Measurements from ENCODE around the gene ZDHHC21.

The ZDHHC21 gene

DNA sequence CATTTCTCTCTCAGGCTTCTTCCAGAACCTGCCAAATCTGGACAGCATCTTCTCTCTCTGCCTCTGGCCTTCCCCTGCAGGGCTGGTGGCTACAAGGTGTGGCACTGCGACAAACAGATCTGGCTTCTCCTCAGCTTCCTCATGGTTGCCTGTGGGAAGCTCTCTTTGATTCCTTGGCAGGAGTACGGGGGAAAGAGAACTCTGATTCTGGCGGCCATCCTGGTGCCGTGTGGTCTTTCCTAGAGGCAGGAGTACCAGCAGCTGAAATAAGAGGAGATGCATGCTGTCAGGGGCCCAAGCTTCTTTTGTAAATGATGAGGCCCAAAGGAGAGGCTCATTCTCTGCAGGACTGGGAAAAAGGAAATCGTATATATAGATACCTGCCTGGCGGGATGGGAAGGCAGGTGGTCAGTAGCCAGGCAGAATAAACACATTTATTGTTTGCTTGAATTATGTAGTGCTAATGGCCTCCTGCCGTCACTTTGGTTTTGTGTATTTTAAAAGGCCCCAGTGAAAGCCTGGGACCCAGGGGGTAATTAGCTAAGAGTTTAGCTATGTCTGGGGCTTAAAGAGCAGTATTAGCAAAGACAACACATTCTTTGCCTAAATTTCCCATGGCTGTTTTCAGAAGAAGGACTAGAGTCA, 29.3 kb upstream of the ZDHHC21 start, which contains the start of gene CER1:
CER1 (minus strand) TSS at position 343 of the 645 bp plus-strand sequence; CDS start at position 282, 61 bp downstream.
- Histone ChIP-seq H3K27ac (ENCODE audit: low read depth, low read length) (no peak within 1 kb of the TSS), H3K4me2 (ENCODE audit: low read depth, low read length, poor library complexity, severe bottlenecking) (no peak within 1 kb of the TSS), H3K36me3 (ENCODE audit: low read length) (no peaks in the 10 kb centered on the region), H3K27me3 (ENCODE audit: low read length) (no peaks in the 10 kb centered on the region), H3K4me3 (ENCODE audit: insufficient read depth, low read length, poor library complexity, severe bottlenecking) (no peak within 1 kb of the TSS), H3K9ac (ENCODE audit: low read length) (no peak within 1 kb of the TSS), H3F3A (ENCODE audit: insufficient read depth) (no peaks in the 10 kb centered on the region), H2AFZ (ENCODE audit: low read depth, low read length, severe bottlenecking) (no peak within 1 kb of the TSS), H3K9me3 (ENCODE audit: insufficient read depth, low read length) (no peaks in the 10 kb centered on the region), H4K20me1 (ENCODE audit: low read depth, low read length) (no peaks in the 10 kb centered on the region), H3K79me2 (ENCODE audit: insufficient read depth, low read length) (no peaks in the 10 kb centered on the region), H3K9me2 (replicated peaks; ENCODE audit: insufficient read depth, low read length) (no peaks in the 10 kb centered on the region)
- TF ChIP-seq EZH2phosphoT487 (conservative IDR thresholded peaks at IDR 0.05; ENCODE audit: low read length): no peak
- TF ChIP-seq, protein P1, sequence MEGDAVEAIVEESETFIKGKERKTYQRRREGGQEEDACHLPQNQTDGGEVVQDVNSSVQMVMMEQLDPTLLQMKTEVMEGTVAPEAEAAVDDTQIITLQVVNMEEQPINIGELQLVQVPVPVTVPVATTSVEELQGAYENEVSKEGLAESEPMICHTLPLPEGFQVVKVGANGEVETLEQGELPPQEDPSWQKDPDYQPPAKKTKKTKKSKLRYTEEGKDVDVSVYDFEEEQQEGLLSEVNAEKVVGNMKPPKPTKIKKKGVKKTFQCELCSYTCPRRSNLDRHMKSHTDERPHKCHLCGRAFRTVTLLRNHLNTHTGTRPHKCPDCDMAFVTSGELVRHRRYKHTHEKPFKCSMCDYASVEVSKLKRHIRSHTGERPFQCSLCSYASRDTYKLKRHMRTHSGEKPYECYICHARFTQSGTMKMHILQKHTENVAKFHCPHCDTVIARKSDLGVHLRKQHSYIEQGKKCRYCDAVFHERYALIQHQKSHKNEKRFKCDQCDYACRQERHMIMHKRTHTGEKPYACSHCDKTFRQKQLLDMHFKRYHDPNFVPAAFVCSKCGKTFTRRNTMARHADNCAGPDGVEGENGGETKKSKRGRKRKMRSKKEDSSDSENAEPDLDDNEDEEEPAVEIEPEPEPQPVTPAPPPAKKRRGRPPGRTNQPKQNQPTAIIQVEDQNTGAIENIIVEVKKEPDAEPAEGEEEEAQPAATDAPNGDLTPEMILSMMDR (IDR thresholded peaks at IDR 0.05; ENCODE audit: insufficient read depth, low read length, poor library complexity, severe bottlenecking): no peak

DNA sequence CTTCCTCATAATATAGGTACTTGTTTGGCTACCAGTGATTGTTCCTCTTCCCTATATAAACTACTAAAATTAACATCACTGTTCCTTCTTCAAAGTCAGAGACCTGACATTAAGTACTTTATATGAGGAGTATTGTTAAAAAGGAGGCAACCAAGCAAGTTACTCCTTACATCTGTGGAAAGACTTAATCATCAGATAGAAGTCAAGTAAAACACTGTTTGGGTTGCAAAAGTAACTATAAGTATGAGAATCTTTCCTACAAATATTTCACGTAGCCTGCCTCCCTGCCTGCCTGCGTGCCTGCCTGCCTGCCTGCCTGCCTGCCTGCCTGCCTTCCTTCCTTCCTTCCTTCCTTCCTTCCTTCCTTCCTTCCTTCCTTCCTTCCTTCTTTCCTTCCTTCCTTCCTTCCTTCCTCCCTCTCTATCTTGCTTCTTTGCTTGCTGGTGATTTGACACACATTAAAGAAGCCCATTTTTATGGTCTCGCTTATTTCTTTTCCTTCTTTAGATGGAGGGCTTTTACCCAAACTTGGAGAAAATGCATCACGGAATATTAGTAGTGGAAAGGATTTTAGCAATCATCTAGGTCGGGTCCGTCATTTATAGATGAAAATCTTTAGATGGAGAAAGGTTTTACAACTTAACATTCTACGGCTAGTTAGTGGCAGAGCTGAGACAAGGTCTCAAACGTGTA, 26.1 kb upstream of the ZDHHC21 start:
- Histone ChIP-seq H3K27me3 (ENCODE audit: low read length) (no peaks in the 10 kb centered on the region), H3K4me2 (ENCODE audit: low read depth, low read length, poor library complexity, severe bottlenecking) (no peak overlapping the region), H3K36me3 (ENCODE audit: low read length) (no peaks in the 10 kb centered on the region), H3K4me3 (ENCODE audit: insufficient read depth, low read length, poor library complexity, severe bottlenecking) (no peak overlapping the region), H3K9me2 (replicated peaks; ENCODE audit: insufficient read depth, low read length) (no peaks in the 10 kb centered on the region), H4K20me1 (ENCODE audit: low read depth, low read length) (no peaks in the 10 kb centered on the region), H3K9me3 (ENCODE audit: insufficient read depth, low read length) (no peaks in the 10 kb centered on the region), H3K27ac (ENCODE audit: low read depth, low read length) (no peak overlapping the region), H3F3A (ENCODE audit: insufficient read depth) (no peaks in the 10 kb centered on the region), H3K9ac (ENCODE audit: low read length) (no peak overlapping the region), H3K79me2 (ENCODE audit: insufficient read depth, low read length) (no peaks in the 10 kb centered on the region), H2AFZ (ENCODE audit: low read depth, low read length, severe bottlenecking) (no peak overlapping the region)
- TF ChIP-seq, protein P1 (IDR thresholded peaks at IDR 0.05; ENCODE audit: insufficient read depth, low read length, poor library complexity, severe bottlenecking): no peak
- TF ChIP-seq EZH2phosphoT487 (conservative IDR thresholded peaks at IDR 0.05; ENCODE audit: low read length): no peak

DNA sequence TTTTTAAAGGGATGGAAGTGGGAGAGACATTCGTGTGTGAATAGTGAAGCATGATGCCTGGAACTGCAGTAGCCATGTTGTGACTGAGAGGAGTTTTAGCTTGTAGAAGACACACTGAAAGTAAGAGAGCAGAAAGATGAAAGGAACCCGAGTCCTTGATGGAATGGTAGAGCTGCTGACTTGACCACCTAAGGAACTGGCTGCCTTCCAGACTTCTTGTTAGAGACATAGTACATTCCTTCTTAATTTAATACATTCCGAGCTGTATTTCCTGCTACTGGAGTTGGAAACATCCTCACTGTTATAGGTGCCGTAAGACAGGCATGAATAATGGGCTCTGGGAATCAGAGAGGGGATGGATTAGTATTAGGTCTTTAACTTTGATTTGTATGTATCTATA, 21.9 kb upstream of the ZDHHC21 start:
- Histone ChIP-seq H3K79me2 (ENCODE audit: insufficient read depth, low read length) (no peaks in the 10 kb centered on the region), H3F3A (ENCODE audit: insufficient read depth) (no peaks in the 10 kb centered on the region), H3K4me2 (ENCODE audit: low read depth, low read length, poor library complexity, severe bottlenecking) (no peak overlapping the region), H3K9me3 (ENCODE audit: insufficient read depth, low read length) (no peaks in the 10 kb centered on the region), H4K20me1 (ENCODE audit: low read depth, low read length) (no peaks in the 10 kb centered on the region), H3K36me3 (ENCODE audit: low read length) (no peaks in the 10 kb centered on the region), H3K27ac (ENCODE audit: low read depth, low read length) (no peak overlapping the region), H3K9ac (ENCODE audit: low read length) (no peak overlapping the region), H2AFZ (ENCODE audit: low read depth, low read length, severe bottlenecking) (no peak overlapping the region), H3K27me3 (ENCODE audit: low read length) (no peaks in the 10 kb centered on the region), H3K9me2 (replicated peaks; ENCODE audit: insufficient read depth, low read length) (no peaks in the 10 kb centered on the region), H3K4me3 (ENCODE audit: insufficient read depth, low read length, poor library complexity, severe bottlenecking) (no peak overlapping the region)
- TF ChIP-seq, protein P1 (IDR thresholded peaks at IDR 0.05; ENCODE audit: insufficient read depth, low read length, poor library complexity, severe bottlenecking): no peak
- no peak for TF ChIP-seq EZH2phosphoT487 (conservative IDR thresholded peaks at IDR 0.05; ENCODE audit: low read length)
